ENCODE results near the gene ANO3. TPM values are rescaled to one million over a fixed set of nuclear protein-coding genes. Genes with fewer than 3 reads are reported as not detected.

Gene ANO3
- total and polyA plus RNA-seq, 2 donors from 2014 or later: 0.30 to 1.5 TPM

DNA sequence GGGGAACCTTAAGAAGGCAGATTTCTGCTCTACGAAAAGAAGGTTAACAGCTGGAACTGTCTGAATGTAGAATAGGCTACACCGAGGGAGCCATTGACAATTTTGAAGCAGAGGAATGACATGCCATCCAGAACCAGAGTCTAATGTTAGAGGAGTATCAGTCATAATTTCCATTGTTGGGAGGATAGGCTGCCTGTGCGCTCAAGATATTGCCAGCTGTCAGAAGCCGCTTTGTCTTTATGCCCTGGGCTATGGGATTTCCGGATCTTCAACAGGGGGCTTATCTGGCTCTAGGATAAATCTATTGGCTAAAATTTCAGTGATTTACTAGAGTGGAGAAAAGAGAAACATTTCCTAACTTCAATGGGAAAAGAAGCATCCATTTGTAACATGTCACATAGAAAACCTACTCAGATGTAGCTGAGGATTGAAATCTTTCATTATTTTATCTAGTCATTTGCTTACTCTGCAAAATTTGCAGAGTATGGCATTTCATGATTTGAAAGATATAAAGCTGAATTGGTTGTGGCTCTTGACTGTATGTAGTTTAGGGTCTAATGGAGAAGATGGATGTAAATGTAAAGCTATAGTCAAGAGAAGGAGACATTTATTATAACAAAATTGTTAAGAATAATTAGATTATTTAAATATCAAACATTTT, 78.9 kb downstream of the ANO3 start:
- intact Hi-C loops (cut with DNase I): no loop called here
- FAIRE-seq (no peak), DNase-seq (no peak)
- H3K27ac ChIP-seq (ENCODE audit: low read depth in 2 of 2, low read length in 2 of 2): no peak overlapping the region
- no peaks in the 10 kb centered on the region for H3K4me1 ChIP-seq (ENCODE audit: control insufficient read depth in 2 of 3, insufficient read depth in 2 of 3, low read depth in 1 of 3, low read length in 3 of 3)
- H3K36me3 ChIP-seq (ENCODE audit: control insufficient read depth in 2 of 3, insufficient read depth in 3 of 3, low read length in 3 of 3): no peaks in the 10 kb centered on the region
- H3K4me3 ChIP-seq (ENCODE audit: low read length in 3 of 3): no peak overlapping the region
- H3K9me3 ChIP-seq (ENCODE audit: control insufficient read depth in 2 of 3, insufficient read depth in 1 of 3, low read length in 3 of 3): no peaks in the 10 kb centered on the region
- no peak overlapping the region for H3K9ac ChIP-seq (ENCODE audit: low read length in 3 of 3)
- TF ChIP-seq, protein P1, sequence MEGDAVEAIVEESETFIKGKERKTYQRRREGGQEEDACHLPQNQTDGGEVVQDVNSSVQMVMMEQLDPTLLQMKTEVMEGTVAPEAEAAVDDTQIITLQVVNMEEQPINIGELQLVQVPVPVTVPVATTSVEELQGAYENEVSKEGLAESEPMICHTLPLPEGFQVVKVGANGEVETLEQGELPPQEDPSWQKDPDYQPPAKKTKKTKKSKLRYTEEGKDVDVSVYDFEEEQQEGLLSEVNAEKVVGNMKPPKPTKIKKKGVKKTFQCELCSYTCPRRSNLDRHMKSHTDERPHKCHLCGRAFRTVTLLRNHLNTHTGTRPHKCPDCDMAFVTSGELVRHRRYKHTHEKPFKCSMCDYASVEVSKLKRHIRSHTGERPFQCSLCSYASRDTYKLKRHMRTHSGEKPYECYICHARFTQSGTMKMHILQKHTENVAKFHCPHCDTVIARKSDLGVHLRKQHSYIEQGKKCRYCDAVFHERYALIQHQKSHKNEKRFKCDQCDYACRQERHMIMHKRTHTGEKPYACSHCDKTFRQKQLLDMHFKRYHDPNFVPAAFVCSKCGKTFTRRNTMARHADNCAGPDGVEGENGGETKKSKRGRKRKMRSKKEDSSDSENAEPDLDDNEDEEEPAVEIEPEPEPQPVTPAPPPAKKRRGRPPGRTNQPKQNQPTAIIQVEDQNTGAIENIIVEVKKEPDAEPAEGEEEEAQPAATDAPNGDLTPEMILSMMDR (IDR thresholded peaks at IDR 0.05; ENCODE audit: borderline replicate concordance, extremely low read depth, insufficient read depth): no peak
- no peaks in the 10 kb centered on the region for H3K27me3 ChIP-seq (ENCODE audit: control insufficient read depth, insufficient read depth, low read length)

DNA sequence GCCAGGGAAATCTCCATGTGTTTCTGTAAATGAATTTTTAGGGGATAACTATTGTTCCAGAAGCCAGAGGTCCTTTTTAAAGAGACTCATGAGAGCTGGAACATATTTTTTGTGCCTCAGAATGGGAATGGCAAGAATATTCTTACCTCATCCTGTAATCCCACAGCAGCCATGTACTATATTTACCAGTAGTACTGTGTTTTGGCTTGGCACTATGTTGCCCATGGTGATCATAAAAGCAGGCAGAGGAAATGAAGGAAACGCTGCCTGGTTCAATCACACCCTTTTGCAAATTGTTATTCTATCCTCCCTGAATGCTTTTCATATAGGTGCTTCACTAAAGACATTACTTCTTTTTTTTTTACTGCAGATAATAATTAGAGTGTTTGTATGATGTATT, 81.0 kb downstream of the ANO3 start:
- Histone ChIP-seq H3K9me3 (ENCODE audit: control insufficient read depth in 2 of 3, insufficient read depth in 1 of 3, low read length in 3 of 3) (no peaks in the 10 kb centered on the region), H3K4me1 (ENCODE audit: control insufficient read depth in 2 of 3, insufficient read depth in 2 of 3, low read depth in 1 of 3, low read length in 3 of 3) (no peaks in the 10 kb centered on the region), H3K4me3 (ENCODE audit: low read length in 3 of 3) (no peak overlapping the region), H3K27ac (ENCODE audit: low read depth in 2 of 2, low read length in 2 of 2) (no peak overlapping the region), H3K9ac (ENCODE audit: low read length in 3 of 3) (no peak overlapping the region), H3K36me3 (ENCODE audit: control insufficient read depth in 2 of 3, insufficient read depth in 3 of 3, low read length in 3 of 3) (no peaks in the 10 kb centered on the region), H3K27me3 (ENCODE audit: control insufficient read depth, insufficient read depth, low read length) (no peaks in the 10 kb centered on the region)
- TF ChIP-seq, protein P1 (IDR thresholded peaks at IDR 0.05; ENCODE audit: borderline replicate concordance, extremely low read depth, insufficient read depth): no peak
- DNase-seq (no peak), FAIRE-seq (no peak)
- intact Hi-C loops (cut with DNase I): no loop called here

- no peaks in the 10 kb centered on the region for H3K36me3 ChIP-seq (ENCODE audit: control insufficient read depth in 2 of 3, insufficient read depth in 3 of 3, low read length in 3 of 3)
- DNase-seq: no peak
- no peak for FAIRE-seq
- H3K9me3 ChIP-seq (ENCODE audit: control insufficient read depth in 2 of 3, insufficient read depth in 1 of 3, low read length in 3 of 3): no peaks in the 10 kb centered on the region
- no peak overlapping the region for H3K27ac ChIP-seq (ENCODE audit: low read depth in 2 of 2, low read length in 2 of 2)
- H3K4me3 ChIP-seq (ENCODE audit: low read length in 3 of 3): no peak overlapping the region
- no peaks in the 10 kb centered on the region for H3K27me3 ChIP-seq (ENCODE audit: control insufficient read depth, insufficient read depth, low read length)
- intact Hi-C loops (cut with DNase I): no loop called here
- TF ChIP-seq, protein P1 (IDR thresholded peaks at IDR 0.05; ENCODE audit: borderline replicate concordance, extremely low read depth, insufficient read depth): no peak
- H3K9ac ChIP-seq (ENCODE audit: low read length in 3 of 3): no peak overlapping the region
- H3K4me1 ChIP-seq (ENCODE audit: control insufficient read depth in 2 of 3, insufficient read depth in 2 of 3, low read depth in 1 of 3, low read length in 3 of 3): no peaks in the 10 kb centered on the region
Measured at GRCh38 chr11:26418386-26418912, 86.5 kb downstream of the ANO3 start.
